ENCODE data around the gene ACSL5.
"Not testable (repeated sequence)": the region's sequence is repeated elsewhere in the genome, so short reads cannot be mapped to it uniquely, and the experiment has no call there.

ACSL5 gene

DNA sequence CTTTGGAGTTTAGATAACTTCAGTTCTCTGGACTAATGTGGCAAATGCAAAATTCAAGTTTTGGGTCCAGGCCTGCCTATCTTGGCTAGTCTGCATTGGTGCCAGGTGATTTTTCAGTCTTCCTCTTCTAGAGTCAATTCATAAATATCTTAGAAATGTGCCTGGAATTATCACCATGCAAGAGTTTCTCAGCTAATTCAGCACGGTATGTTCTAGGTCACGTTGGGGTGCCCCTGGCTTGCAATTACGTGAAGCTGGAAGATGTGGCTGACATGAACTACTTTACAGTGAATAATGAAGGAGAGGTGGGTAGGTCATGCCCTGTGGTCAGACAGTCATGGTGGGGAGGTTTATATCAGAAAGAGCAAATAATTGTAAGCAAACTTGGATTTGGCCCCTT is 47.8 kb downstream of the ACSL5 start:
- no peak for DNase-seq (ENCODE audit: low spot score)

DNA sequence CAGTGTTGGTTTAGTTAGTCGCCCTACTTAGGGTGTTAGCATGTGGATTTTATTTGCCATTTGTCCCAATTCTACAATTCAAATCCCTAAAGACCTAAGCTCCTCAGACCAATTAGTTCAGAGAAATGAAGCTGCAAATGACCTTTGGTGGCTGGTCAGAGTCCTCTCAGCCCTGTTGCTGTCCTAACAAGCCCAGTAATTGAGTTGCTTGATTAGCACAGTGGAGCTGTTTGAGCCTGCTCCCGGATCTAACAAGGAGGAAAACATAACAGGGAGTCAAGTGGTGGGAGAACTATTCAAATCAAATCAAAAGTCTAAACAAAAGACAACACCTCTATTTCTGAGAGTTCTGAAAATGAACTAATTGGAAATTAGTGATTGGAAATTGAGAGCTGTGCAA is 50.7 kb downstream of the ACSL5 start:
- no peak for DNase-seq (ENCODE audit: low spot score)

DNA sequence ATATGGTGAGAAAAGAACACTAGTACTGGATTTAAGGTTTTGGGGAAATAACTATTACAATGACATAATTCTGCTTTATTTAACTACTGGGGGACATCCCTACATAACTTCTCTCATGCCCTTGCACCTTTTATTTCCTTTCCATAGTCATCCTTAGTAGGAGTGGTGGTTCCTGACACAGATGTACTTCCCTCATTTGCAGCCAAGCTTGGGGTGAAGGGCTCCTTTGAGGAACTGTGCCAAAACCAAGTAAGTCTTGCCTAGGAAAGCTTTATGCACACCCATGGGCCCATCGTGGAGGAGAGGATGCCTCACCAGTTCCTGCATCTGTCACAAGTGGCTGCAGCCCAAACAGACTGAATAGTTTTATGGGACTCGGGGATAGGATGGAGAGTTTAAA is 52.2 kb downstream of the ACSL5 start:
- no peak for DNase-seq (ENCODE audit: low spot score)

DNA sequence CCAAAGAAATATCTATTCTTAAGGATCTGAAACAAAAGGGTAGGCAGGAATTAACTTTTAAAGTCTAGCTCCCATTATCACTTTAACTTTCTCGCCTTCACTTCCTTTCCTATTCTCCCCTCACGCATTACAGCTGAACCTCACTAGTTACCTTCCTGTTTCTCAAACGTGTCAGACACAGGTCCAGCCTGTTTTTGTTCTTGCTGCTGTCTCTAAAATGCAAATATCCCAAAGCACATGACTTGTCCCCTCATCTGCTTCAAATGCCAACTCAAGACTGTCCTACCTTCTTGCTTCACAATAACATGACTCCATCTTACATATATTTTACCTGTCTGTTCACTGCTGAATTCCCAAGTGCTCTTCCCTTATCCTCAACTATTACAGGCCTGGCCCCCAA is 55.2 kb downstream of the ACSL5 start:
- DNase-seq (ENCODE audit: low spot score), result no peak

DNA sequence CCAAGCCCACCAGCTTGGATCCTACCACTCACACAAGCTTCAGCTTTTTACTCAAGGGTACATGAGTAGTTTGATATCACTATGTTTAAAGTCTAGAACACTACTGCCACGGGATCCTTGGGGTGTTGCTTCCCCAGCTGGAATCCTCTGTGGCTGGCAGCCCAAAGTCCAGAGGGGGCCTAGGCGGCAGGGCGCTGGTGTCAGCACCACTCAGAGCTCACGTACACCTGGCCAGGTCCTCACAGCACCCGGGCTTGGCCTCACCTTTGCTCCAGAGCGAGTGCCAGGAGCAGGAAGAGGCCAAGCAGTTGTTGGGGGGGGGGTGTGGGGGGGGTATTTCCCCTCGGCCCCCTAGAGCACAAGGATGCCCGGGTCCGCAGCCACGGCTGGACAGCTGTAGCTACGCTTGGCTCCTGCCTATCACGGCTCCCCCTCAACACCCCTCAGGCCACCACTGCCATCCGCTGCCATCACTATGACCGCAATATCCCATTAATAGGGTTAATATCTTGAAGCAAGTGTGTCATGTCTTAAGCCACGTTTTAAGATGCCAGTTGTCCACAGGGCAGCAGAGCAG is 55.8 kb downstream of the ACSL5 start:
- no peak for DNase-seq (ENCODE audit: low spot score)

DNA sequence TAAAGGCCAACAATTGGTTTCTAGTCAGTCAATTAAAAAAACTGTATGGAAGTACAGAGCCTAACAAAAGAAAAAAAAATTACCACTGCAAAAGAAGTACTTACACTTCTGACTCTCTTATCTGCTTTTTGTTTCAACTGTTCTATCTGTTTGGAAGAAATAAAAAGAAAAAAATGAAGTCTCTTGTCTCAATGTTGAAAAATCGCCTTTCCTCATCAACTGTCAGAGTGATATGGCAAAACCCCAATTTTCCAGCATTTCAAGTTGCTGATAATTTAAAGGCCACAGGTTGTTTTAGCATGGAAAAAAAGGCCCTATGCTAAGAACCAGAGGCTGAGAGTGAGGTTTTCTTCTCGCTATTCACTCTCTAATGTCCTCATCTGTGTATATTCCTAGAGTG is 59.2 kb downstream of the ACSL5 start:
- DNase-seq (ENCODE audit: low spot score), result no peak

DNA sequence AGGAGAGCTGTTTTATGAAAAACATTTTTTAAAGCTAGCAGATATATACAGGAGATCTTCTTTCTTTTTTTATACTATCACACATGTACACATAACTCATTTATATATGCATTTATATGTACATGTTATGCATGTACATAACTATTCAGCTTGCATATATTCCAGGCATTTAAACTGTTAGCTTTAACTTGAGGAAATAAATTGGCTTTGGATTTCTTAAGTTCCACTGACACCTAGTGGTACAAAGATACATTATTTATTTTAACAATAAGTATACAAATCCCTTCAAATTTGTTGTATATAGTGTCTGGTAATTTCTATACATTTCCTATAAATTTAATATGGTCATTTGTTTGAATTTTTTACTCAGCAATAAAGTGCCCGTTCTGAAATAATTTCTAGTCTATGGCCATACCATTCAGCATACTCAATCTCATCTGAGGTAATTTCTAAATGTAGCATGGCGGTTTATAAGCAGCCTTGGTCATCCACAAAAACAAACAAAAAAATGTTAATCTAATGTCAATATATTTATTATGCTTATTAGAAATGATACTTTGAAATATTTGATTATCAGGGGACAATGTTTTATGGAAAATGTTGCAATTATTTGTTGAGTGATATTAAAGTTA is 61.2 kb downstream of the ACSL5 start:
- DNase-seq (ENCODE audit: low spot score), result no peak

DNA sequence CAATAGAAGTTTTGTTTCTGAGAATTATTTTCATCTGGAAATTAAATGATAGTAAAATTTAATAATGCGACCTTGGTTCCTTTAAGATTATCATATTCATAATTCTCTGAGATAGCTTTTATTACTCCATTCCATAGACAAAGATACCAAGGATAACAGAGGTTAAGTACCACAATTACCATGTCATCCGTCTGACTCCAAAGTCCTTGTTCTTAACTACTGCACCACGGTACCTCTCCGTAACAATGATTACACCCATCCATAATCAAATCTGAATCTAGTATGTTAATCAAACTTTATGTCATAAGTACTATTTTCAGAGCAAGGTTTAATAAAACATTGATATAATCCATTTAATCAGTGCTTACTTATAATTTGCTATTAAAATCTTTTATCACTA is 64.4 kb downstream of the ACSL5 start:
- DNase-seq (ENCODE audit: low spot score), result no peak

DNA sequence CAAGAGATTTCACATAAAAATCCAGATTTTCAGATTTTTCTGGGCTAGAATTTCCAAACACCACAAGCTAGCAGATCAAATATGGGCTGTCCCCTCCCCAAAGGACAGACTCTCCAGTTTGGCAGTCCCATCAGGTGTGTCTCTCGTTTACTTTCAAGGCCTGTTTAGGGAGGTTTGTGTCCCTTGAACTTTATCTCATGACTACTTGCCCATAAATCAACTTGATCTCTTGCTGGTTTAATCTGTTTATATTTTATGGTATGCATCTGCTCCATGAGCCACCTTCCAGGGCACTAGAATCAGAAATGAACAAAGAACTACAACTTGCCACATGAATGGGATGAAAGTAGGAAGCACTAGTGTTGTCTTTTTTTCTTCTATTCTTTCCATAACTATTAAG is 67.6 kb downstream of the ACSL5 start:
- no peak for DNase-seq (ENCODE audit: low spot score)

DNA sequence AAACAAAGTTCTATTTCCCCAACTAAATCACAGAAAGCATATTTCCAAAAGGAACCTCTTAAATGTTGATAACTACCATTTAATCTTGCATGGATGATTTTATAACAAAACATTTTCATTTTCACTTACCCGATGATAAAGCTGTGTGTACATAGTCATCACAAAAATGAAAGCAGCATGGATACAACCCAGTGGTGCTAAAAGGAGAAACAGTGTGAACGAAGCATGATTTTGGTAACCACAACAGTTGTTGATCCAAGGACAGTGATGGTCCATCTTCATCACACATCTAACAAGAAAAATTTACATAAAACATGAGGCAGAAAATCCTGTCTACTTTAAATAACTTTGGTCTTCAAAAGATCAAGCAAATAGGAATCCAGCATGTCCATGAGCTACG is 68.1 kb downstream of the ACSL5 start:
- no peak for DNase-seq (ENCODE audit: low spot score)

DNA sequence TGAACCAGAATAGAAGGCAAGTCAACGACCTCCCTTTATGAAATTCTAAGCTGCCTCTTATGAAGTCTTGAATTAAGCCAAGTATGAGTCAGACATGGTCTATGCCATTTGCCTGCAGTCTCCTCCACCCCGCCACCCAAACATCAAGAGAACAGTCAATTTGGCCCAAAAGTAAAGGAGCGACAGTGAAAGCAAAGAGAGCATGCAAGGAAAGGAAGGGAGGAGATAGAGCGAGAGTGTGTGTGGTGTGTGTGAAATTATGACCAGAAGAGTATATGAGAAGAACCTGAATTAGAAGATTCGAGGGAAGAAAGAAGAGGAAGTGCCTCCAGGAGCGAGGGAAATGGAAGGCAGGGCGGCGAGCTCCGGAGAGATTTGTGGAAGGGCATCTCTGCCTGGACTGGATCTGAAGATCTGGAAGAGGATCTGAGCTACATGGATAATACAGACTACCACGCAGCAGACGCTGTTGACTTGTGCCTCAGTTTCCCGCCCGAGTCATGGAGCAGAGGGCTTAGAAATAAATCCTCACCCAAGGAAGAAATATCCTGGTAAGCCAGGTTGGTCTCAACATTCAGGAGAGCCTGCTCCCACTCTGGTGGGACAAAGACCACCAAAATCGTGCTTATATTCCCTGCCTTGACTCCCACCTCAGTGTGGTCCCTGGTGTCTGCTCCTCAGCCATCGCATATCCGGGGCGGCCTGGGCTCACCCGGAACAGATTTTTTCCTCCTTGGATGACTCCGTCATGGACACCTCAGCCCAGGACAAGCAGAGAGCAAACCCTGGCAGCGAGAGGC is 72.3 kb downstream of the ACSL5 start:
- DNase-seq (ENCODE audit: low spot score), result no peak

DNA sequence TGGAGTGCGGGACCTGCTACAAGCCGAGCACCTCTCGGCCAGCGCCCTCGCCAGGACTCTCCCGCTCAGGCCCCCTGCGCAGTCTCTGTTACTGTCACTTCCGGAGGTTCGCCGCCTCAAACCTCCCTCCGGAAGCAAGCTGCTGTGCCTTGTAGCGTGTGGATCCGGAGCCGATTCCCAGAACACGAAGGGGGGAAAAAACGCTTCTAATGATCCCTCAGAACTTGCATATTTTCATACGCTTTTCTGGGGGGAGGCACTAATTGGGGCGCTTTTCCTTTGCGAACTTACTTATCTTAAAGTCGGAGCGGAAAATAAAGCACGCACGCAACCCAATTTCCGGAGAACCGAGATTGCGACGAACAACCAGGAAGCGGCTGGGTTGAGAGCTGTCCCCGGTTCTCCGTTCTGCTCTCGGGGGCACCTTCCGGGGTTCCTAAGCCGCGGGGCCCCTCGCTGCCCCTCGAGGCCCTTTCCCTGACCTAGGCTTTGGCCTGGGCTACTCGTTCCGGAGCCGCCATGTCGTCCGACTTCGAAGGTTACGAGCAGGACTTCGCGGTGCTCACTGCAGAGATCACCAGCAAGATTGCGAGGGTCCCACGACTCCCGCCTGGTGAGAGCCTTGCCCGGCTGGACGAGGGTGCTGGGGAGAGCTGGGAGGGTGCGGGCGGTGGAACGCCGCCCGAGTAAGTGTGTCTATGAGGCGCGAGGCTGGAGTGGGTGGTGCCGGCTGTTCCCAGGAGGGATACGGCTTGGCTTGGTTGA is 73.1 kb downstream of the ACSL5 start, which contains the start of the genes VTI1A and ZDHHC6:
Gene VTI1A (plus strand): TSS at position 361 of the 765 bp plus-strand sequence. CDS start 159 bp downstream, at position 520.
Gene ZDHHC6 (minus strand): TSS at position 60 of the 765 bp plus-strand sequence. CDS start 1,478 bp downstream, outside the sequence.
- peak; percentile 92 for DNase-seq (ENCODE audit: low spot score)

DNA sequence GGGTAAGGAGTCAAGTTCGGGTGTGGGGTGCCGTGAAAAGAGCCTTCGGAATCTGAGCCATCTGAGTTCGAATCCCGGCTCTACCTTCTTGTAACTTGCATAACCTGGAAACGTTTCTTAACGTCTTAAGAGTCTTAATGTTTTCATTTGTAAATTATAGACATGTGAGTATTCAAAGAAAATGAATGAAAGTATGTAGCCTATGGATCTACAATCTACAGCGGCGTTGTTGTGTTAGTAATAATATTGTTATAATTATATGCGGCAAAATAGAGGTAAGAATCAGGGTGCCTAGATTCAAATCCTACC is 73.7 kb downstream of the ACSL5 start:
- DNase-seq (ENCODE audit: low spot score), result no peak

DNA sequence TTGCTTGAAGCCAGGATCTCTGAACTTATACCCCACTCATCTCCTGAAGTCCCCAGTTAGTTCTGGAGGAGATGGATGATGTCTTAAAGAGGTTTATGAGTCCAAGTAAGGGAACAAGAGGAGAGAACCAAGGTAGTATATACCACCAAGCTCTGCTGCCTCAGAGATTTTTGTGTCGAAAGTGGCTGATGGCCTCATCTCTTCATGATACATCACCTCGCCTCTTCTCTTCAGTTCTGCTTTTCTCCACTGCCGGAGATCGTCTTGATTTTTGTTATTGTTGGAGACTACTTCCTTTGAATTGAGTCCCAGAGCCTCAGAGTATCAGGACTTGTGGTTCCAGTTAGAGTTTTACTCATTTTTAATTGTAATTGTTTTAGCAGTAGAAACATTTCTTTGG is 75.0 kb downstream of the ACSL5 start:
- DNase-seq (ENCODE audit: low spot score), result no peak

DNA sequence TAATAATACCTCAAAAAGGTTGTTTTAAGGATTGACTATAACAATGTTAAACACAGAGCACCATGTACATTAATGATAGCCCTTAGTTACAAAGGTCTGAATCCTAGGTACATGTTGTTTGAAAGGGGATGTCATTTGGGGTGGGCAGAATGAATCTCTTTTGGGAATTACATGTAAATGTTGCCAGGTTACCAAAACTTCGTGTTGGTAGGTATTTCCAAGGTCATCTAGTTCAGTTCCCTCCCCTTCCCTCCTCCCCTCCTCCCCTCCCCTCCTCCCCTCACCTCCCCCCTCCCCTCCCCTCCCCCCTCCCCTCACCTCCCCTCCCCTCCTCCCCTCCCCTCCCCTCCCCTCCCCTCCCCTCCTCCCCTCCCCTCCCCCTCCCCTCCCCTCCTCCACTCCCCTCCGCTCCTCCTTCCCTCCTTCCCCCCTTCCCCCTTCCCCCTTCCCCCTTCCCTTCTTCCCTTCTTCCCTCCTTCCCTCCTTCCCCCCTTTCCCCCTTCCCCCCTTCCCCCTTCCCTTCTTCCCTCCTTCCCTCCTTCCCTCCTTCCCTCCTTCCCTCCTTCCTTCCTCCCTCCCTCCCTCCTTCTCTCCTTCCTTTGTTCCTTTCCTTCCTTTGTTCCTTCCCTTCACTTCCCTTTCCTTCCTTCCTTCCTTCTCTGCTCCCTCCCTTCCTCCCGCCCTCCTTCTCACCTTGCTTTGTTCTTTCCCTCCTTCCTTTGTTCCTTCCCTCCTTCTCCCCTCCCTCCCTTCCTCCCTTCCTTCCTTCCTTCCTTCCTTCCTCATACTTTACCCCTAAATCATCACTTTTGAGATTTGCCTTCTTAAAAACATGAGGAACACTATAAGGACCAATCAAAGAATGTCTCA is 81.2 kb downstream of the ACSL5 start:
- DNase-seq (ENCODE audit: low spot score), result no peak

DNA sequence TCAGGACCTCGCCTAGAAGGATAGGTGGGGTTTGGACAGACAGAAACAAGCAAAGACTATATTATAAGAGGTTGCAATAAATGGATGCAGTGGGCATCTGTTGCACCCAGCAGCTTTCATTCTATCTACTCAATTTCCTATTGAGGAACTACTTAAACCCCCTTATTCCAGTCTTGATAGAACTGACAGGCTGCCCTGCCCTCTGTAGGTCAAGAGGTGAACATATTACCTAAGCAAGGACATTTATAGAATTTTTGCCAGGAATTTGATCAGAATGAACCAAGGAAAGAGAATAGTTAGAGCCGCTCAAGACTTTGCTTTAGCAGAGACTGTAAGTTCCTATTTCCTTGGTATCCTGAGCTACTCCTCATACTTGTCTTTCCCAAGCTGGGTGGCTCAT is 82.6 kb downstream of the ACSL5 start:
- no peak for DNase-seq (ENCODE audit: low spot score)

DNA sequence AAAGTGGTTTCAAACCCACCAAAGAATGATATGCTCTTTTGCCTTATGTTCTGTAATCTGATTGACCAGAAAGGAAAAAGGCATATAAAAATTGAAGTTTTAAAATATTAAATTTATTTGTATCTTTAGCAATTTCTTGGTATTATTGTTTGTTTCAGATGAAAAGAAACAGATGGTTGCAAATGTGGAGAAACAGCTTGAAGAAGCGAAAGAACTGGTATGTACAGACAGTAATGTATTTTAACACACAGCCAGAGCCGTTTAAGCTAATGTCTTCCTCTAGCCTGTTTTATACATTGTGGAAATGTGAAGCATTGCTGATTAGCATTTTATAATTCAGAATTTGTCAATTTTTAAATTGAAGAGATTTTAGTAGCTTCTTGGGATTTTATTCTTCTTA is 86.5 kb downstream of the ACSL5 start:
- DNase-seq (ENCODE audit: low spot score), result no peak

DNA sequence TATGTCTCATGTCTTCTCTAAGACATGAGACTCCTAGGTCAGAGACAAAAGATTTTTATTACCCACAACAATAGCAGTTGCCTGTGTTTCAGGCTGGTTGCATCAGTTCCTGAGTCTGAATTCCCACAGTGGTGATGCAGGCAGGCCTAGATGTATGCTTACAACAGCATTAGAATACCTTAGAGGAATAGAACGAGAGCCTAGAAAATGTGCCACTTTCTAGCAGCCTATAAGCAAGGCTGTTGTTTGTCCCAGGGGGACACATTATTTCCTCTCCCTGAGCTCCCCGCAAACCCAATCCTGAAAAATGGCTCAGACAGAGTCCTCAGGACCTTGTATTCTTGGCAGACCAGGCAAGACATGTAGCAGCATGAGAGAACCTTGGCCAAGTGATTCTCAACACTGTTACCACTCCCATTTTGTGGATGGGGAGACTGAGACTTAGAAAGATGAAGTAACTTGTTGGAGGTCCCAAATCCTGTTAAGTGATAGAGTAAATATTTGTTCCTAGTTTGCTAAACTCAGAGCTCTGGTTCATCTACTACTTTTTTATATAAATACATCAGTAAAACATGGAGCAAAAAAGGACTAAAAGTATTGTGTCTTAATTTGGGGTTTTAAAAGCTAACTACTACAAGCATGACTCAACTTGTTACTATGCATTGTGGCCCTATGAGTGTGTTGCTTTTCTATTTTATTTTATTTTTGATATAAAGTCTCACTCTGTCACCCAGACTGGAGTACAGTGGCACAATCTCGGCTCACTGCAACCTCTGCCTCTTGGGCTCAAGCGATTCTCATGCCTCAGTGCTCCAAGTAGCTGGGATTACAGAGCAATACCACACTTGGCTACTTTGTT is 87.3 kb downstream of the ACSL5 start:
- DNase-seq (ENCODE audit: low spot score), result no peak

DNA sequence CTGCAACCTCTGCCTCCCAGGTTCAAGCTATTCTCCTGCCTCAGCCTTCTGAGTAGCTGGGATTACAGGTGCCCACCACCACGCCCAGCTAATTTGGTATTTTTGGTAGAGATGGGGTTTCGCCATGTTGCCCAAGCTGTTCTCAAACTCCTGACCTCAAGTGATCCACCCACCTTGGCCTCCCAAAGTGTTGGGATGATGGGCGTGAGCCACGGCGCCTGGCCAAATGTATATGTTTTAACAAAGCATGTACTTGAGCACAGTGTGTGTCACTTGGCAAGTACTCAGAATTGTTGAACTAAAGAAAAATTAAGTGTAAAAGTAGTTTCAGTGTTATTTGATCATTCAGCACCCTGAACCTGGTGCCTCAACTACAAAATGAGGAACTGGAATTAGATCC is 90.2 kb downstream of the ACSL5 start:
- not testable (repeated sequence) for DNase-seq (ENCODE audit: low spot score)

DNA sequence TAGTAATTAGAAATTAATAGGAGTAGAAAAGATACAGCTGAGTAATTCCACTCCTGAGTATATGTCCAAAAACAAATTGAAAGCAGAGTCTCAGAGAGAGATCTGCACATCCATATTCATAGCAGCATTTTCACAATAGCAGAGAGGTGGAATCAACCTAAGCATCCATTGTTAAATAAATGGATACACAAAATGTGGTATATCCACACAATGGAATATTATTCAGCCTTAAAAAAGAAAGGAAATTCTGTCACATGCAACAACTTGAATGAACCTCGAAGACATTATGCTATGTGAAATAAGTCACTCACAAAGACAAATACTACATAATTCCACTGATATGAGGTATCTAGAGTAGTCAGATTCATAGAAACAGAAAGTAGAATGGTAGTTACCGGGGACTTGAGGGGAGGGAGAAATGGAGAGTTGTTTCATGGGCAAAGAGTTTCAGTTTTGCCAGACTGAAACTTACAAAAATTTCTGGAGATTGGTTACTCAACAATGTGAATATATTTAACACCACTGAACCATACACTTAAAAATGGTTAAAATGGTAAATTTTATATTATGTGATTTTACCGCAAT is 91.5 kb downstream of the ACSL5 start:
- no peak for DNase-seq (ENCODE audit: low spot score)
